ENCODE results near the gene RPS19. TPM values are rescaled to one million over a fixed set of nuclear protein-coding genes. Genes with fewer than 3 reads are reported as not detected.

RPS19 gene
- total RNA-seq, 2 experiments from 2014 or later, result 2,625 to 2,652 TPM

DNA sequence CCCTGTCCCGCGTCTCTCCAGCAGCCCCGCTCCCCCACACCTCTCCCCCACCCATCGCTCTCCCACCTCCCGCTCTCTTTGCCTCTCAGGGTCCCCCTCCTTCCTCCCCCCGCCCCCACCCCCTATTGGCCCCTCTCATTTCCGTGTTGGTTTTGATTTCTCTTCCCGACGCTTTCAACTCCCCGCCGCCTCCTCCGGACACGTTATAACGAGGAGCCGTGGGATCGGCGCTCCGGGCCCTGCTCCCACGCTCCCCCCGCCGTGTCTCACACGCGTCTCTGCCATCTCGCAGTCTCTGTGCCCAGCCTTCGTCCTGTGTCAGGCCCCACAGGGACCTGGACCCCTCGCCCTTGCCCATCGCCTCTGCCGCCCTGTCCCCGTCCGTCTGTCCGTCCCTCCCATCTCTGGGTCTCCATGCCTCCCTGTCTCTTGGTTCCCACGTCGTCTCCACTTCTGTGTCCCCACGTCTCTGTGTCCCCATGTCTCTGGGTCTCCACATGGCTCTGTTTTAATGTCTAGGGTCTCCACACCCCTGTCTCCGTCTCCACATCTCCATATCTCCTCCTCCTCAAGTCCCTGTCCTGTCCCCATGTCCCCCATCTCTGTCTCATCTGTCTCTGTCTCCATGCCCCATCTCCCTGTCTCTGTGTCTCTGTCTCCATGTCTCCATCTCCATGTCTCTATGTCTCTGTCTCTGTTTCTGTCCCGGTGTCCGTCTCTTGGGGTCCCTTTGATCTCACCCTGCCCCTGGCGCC lies 55.1 kb downstream of the RPS19 start:
- no peak overlapping the region for H3K4me3 Mint-ChIP-seq
- H3K27me3 Mint-ChIP-seq, result peaks cover 39% of the 10 kb centered on the region
- no peak for DNase-seq
- peaks cover 11% of the 10 kb centered on the region for H3K36me3 Mint-ChIP-seq (ENCODE audit: low read depth)
- no peak overlapping the region for H3K27ac Mint-ChIP-seq
- ChIA-PET CTCF (no interaction called here), POLR2A (interaction anchor here (0.6 kb wide), 1 partner anchor 13 kb away, joined by 3 read pairs; the partner anchor contains the start of gene ERFL)
- H3K9me3 Mint-ChIP-seq, result no peaks in the 10 kb centered on the region
- H3K4me1 Mint-ChIP-seq, result peaks cover 13% of the 10 kb centered on the region

DNA sequence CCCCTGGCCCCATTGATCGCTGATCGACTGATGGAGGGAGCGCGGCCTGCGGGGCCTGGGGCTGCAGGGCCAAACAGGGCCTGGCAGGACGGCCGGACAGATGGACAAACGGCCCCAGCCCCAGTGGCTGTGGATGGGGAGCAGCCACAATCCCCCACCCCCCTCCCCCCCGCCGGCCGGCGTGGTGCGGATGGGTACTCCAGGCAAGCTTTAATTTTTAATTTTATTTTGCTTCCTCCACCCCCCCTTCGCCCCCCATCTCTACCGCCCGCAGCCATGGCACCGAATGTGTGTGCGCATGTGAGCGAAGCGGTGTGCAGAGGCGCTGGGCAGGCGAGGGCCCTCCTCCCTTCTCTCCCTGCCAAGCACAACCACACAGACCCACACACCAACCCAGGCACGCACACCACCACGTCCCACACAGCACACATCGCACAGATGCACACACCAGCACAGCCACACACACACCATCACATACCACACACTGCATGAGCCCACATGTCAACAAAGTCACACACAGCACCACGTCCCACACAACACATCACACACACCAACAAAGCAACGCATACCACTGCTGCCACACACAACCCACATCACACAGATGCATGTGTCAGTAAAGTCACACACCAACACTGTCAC lies 55.8 kb downstream of the RPS19 start:
- Mint-ChIP-seq H3K27me3 (peaks cover 33% of the 10 kb centered on the region), H3K4me1 (peaks cover 10% of the 10 kb centered on the region), H3K9me3 (no peaks in the 10 kb centered on the region), H3K4me3 (no peak overlapping the region), H3K36me3 (ENCODE audit: low read depth) (peaks cover 4% of the 10 kb centered on the region), H3K27ac (no peak overlapping the region)
- DNase-seq, result no peak
- ChIA-PET CTCF (no interaction called here), POLR2A (interaction anchor here (0.6 kb wide), 1 partner anchor 12 kb away, joined by 3 read pairs; the partner anchor contains the start of gene ERFL)

DNA sequence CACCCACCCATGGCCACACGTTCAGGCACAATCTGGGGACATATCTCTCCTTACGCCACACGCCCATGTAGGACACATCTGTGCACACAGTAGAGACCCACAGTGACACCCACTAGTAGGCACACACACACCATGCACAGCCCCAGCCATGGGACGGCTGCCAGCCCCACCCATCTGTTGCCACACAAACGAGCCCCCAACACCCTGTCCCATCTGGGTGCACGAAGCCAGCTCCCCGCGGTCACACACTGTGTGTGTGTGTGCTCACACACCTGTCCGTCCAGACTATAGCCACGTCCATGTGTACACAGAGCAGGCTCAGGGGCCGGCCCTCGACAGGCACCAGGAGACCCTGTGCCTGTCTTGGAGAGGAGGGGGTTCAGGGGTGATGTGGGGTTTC lies 57.6 kb downstream of the RPS19 start:
- H3K27me3 Mint-ChIP-seq, result peaks cover 25% of the 10 kb centered on the region
- POLR2A ChIA-PET, result no interaction called here
- peaks cover 3% of the 10 kb centered on the region for H3K4me1 Mint-ChIP-seq
- no peaks in the 10 kb centered on the region for H3K36me3 Mint-ChIP-seq (ENCODE audit: low read depth)
- H3K27ac Mint-ChIP-seq, result no peak overlapping the region
- no peak overlapping the region for H3K4me3 Mint-ChIP-seq
- CTCF ChIA-PET, result no interaction called here
- no peak for DNase-seq
- no peaks in the 10 kb centered on the region for H3K9me3 Mint-ChIP-seq

DNA sequence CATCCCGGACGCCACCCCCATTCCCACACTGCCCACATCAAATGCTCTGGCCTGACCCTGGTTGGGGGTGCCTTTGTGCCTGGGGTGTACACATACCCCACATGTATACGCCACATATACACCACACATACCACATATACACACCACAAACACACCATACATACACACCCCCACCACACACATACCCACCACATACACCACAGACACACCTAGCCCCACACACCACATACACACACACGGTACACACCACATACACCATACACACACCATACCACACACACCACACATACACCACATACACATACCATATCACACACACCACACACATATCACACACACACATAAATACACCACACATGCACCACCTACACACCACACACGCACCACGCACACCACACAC lies 58.0 kb downstream of the RPS19 start:
- Mint-ChIP-seq H3K27me3 (peaks cover 25% of the 10 kb centered on the region), H3K9me3 (no peaks in the 10 kb centered on the region), H3K36me3 (ENCODE audit: low read depth) (no peaks in the 10 kb centered on the region), H3K4me1 (peaks cover 4% of the 10 kb centered on the region), H3K27ac (no peak overlapping the region), H3K4me3 (no peak overlapping the region)
- ChIA-PET POLR2A (no interaction called here), CTCF (no interaction called here)
- DNase-seq, result no peak

DNA sequence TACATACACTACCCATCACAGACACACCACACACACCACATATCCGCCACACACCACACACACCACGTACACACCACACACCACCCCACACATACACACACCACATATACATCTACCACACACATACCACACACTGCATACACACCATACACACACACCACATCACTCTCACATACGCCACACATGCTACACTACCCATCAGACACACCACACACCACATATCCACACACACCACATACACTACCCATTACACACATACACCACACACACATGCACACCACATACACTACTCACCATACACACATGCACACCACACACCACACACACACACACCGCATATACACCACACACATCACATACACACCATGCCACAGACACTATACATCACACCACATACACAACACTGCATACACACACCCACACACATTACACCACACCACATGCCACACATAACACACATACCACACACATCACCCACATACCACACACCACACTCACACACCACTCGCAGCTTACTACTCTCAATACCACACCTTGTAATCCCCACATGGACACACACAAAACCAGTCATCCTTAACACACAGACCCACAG lies 58.7 kb downstream of the RPS19 start:
- no peak for DNase-seq
- peaks cover 7% of the 10 kb centered on the region for H3K4me1 Mint-ChIP-seq
- H3K4me3 Mint-ChIP-seq, result no peak overlapping the region
- H3K27ac Mint-ChIP-seq, result no peak overlapping the region
- no peaks in the 10 kb centered on the region for H3K36me3 Mint-ChIP-seq (ENCODE audit: low read depth)
- ChIA-PET CTCF (no interaction called here), POLR2A (no interaction called here)
- peaks cover 22% of the 10 kb centered on the region for H3K27me3 Mint-ChIP-seq
- H3K9me3 Mint-ChIP-seq, result no peaks in the 10 kb centered on the region

DNA sequence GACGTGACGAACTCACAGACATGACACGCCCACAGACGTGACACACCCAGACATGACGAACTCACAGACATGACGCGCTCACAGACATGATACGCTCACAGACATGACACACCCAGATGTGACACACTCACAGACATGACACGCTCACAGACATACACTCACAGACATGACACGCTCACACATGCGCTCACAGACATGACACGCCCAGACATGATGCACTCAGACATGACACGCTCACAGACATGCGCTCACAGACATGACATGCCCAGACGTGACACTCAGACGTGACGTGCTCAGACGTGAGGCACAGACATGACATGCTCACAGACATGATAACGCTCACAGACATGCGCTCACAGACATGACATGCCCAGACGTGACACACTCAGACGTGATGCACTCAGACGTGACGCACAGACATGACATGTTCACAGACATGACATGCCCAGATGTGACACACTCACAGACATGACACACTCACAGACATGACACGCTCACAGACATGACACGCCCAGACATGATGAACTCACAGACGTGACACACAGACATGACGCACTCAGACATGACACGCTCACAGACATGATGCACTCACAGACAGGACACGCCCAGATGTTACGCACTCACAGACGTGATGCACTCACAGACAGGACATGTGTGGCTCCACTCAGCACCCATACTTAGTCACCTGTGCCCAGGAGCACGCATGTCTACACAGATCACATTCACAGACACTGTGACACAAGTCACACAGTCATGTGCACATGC lies 60.1 kb downstream of the RPS19 start:
- Mint-ChIP-seq H3K9me3 (no peaks in the 10 kb centered on the region), H3K27ac (no peak overlapping the region), H3K4me1 (peaks cover 4% of the 10 kb centered on the region), H3K27me3 (peaks cover 14% of the 10 kb centered on the region), H3K36me3 (ENCODE audit: low read depth) (no peaks in the 10 kb centered on the region), H3K4me3 (no peak overlapping the region)
- ChIA-PET POLR2A (no interaction called here), CTCF (no interaction called here)
- no peak for DNase-seq

DNA sequence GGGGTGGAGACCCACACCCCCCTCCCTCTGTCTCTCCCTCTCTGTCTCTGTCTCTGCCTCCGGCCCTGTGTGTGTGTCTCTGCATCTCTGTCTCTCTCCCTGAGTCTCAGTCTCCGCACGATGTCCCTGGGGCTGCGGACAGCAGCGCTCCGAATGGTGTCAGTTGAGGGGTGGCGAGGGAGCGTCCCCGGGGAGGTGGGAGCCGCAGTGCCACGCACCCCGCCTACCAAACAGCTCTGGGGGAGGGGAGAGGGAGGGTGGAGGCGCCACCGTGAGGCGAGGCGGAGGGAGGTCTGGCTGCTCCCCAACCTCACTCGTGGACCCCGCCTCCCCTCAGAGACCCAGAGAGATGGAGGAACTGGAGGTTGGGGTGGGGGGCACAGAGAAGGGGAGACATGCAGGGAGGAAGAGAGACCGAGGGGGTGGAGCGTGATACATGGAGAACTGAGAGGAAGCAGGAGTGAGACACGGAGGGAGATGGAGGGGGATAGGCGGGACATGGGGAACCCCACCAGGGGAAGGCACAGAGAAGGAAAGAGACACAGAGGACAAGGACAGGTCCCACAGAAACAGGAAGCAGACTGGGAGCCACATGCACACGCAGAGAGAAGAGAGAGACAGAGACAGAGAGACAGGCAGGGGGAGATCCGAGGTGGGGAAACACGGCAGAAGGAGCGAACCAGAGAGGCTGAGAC lies 61.0 kb downstream of the RPS19 start:
- Mint-ChIP-seq H3K36me3 (ENCODE audit: low read depth) (no peaks in the 10 kb centered on the region), H3K27ac (no peak overlapping the region), H3K9me3 (no peaks in the 10 kb centered on the region), H3K4me3 (no peak overlapping the region), H3K27me3 (peaks cover 14% of the 10 kb centered on the region), H3K4me1 (peaks cover 4% of the 10 kb centered on the region)
- POLR2A ChIA-PET, result interaction anchor here (1.2 kb wide), 1 partner anchor 14 kb away, joined by 3 read pairs; no protein-coding TSS in a partner anchor
- DNase-seq, result no peak
- CTCF ChIA-PET, result no interaction called here

DNA sequence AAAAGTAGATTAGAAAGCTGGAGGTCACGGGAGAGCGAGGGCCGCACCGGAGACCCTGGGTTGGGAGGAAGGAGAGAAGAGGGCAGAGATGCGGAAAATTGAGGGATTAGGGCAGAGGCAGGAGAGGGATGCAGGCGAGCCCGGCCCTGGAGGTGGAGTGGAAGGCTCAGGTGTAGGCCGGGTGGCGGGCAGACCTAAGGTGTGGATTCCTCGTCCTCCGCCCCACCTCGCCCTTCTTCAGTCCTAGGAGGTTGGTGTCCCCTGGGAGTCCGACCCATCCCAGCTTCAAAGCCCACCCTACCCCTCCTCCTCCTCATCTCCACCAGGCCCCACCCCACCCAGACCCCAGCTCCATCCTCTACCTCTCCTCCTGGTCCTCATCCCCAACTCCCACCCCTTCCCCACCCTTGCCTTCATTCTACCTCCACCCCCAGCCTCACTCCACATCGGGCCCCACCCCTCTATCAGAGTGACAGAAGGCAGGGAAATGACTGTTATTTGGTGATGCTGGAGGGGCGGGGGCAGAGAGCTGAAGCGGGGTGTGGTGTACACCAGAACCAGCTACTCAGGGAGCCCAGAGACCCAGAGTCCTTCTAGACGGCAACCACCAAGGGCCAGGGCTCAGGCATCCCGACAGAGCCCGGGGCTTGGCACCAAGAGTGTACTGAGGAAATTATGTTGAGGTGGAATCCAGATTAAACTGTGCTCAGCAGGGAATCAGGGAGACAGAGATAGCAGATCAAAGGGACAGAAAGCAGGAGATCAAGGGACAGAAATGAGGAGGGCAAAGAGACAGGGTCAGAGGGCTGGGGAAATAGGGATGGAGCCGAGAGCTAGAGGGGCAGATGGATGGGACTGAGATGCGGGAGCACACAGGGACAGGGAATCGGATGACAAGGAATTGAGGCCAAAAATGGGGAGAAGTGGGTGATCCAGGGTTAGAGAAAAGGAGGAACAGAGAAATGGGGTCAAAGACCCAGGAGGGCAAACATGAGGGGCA lies 61.8 kb downstream of the RPS19 start:
- Mint-ChIP-seq H3K9me3 (no peaks in the 10 kb centered on the region), H3K36me3 (ENCODE audit: low read depth) (no peaks in the 10 kb centered on the region), H3K27ac (no peak overlapping the region), H3K4me1 (peaks cover 4% of the 10 kb centered on the region), H3K27me3 (peaks cover 14% of the 10 kb centered on the region), H3K4me3 (no peak overlapping the region)
- ChIA-PET POLR2A (interaction anchor here (1.2 kb wide), 1 partner anchor 13 kb away, joined by 3 read pairs; no protein-coding TSS in a partner anchor), CTCF (no interaction called here)
- no peak for DNase-seq

Other genes with a start within 250 kb of the RPS19 start
- not detected for gene CEACAM4, start 233.2 kb upstream of the RPS19 start, total RNA-seq
- gene CEACAM7, start 172.0 kb upstream of the RPS19 start, total RNA-seq, result not detected
- gene CEACAM5, start 151.6 kb upstream of the RPS19 start, total RNA-seq, result not detected
- not detected for gene CEACAM6, start 104.7 kb upstream of the RPS19 start, total RNA-seq
- gene CEACAM3, start 63.7 kb upstream of the RPS19 start, total RNA-seq, result not detected
- not detected for gene LYPD4, start 15.6 kb upstream of the RPS19 start, total RNA-seq
- not detected for gene DMRTC2, start 15.2 kb upstream of the RPS19 start, total RNA-seq
- under 1 TPM; 0.35 to 0.38 TPM for gene CD79A, start 17.0 kb downstream of the RPS19 start, total RNA-seq
- 100 to 1,000 TPM; 657 TPM for gene ARHGEF1, start 22.9 kb downstream of the RPS19 start, total RNA-seq
- 1 to 10 TPM; 1.5 to 1.7 TPM for gene ERFL, start 68.2 kb downstream of the RPS19 start, total RNA-seq
- 100 to 1,000 TPM in 1 of 2 experiments, 10 to 100 TPM in 1; 97.2 to 105 TPM for gene RABAC1, start 99.1 kb downstream of the RPS19 start, total RNA-seq
- 1 to 10 TPM; 1.2 to 1.9 TPM for gene ATP1A3, start 134.0 kb downstream of the RPS19 start, total RNA-seq
- gene GRIK5, start 210.0 kb downstream of the RPS19 start, total RNA-seq, result under 1 TPM; 0.38 to 0.68 TPM
- gene ZNF574, start 215.9 kb downstream of the RPS19 start, total RNA-seq, result 10 to 100 TPM; 14.3 to 14.5 TPM

Measured in activated CD4-positive, alpha-beta memory T cell treated with anti-CD3 and anti-CD28 coated beads, Interleukin-2, amount 10 ng/mL, durations not matched to agents 7 days and 5 days (primary cell).